HG03135 (cell line): ENCODE results near the gene POLR2J.
A peak's percentile ranks its signal among the peaks of the same experiment; 100 is the strongest.
"Not testable (repeated sequence)": the region's sequence is repeated elsewhere in the genome, so short reads cannot be mapped to it uniquely, and the experiment has no call there.

Experiments
- ATAC-seq: cut with Tn5 transposase; IDR thresholded peaks from one replicate; pipeline ENCODE4 v1.9.1; 2021; ENCODE audit warnings: mild to moderate bottlenecking, moderate library complexity; ENCODE audit not compliant: unreplicated experiment

The POLR2J gene

GRCh38 chr7:102467581-102468477, 10.9 kb downstream of the POLR2J start:
- no peak for ATAC-seq

DNA sequence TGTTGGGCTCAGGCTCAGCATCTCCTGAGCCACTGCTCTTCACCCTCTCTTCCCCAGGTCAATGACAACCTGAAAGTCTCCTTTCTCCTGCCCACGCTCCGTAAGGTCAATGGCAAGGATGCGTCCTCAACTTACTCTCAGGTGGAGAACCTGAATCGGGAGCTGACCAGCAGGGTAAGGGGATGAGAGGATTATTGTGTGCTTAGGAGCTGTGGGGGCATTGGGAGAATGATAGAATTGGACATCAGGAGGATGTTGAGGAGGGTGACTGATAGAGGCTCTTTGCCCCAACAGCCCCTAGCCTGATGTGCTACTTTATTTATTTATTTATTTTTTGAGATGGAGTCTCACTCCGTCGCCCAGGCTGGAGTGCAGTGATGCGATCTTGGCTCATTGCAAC, 12.6 kb downstream of the POLR2J start:
- no peak for ATAC-seq

DNA sequence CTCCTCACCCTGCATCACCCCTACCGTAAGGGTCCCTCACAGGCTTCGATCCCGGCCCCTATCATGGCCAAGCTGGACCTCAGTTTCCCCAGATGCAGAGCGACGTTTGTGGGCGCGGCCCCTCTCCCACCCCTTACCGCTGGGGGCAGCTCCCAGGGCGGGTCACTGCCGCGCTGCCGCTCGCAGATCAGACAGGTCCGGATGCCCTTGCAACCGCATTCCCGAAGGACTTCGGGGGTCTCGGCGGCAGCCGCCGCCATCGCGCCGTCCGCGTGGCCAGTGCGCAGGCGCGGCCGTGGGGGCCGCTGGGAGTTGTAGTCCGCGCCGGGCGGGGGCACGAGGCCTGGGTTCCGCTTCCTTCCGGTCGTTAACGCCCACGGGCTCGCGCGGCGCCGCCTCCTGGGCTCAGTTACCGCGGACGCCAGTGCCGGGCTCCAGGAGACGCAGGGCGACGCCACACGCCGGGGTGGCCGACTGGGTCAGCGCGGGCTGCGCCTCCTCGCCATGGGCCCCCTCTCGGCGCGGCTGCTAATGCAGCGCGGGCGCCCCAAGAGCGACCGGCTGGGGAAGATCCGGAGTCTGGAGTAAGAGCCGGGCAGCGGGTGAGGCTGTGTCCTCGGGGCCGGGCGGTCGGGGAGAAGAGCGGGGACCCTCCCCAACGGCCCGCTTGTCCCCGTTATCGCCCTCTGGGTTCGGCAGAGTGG, 14.0 kb downstream of the POLR2J start, which contains the start of the genes ALKBH4 and LRWD1:
Gene ALKBH4, minus strand, starts transcription at position 287 of the 704 bp plus-strand sequence. Its CDS starts 27 bp downstream, at position 260.
Gene LRWD1, plus strand, starts transcription at position 408 of the 704 bp plus-strand sequence. Its CDS starts 97 bp downstream, at position 505.
- ATAC-seq = peak; percentile 84

DNA sequence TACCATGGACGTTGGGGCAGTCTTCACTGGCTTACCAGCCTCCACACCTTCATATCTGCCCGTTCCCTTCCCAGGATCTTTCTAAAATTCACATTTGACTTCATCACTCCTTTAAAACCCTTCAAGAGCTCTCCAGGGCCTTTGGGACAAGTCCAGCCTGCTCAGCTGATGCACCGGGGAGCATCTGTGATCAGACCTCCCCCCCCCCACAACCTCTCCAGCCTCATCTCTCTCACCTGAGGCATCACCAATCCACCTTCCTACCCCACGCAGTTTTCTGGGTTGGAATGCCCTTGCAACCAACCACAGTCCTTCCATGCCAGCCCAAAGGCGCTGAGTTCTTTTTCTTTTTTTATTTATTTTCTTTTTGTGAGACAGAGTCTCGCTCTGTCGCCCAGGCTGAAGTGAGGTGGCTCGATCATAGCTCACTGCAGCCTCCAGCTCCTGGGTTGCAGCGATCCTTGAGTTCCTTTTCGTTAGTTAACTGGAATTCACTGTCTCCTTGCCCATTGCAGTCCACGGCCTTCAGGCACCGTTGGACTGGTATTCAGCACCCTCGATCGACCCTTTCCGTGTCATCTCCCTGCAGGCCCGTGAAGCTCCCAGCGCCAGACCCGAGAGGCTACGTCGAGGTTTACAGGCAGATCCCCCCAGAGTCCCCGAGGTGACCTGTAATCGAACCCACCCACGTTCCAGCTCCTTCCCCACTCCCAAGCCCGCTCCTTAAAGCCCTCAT, 14.7 kb downstream of the POLR2J start:
- ATAC-seq = no peak

DNA sequence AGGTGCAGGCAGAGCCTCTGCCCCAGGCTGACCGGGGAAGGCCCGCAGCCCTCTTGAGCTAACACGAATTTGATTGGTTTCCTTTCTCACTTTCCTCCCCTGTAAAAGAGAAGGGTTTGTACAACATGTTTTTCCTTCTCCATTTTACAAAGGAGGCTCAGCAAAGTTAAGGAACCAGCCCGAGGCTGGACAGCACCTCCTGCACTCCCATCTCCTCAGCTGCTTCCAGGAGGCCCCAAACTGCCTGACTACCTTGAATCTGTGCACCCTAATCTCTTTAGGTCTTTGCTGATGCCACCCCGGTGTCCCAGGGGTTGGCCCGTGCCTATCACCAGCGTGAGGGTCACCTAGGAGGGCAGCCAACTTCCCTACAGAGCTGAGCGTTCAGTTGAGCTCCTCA, 18.3 kb downstream of the POLR2J start:
- ATAC-seq = no peak

- no peak for ATAC-seq
Measured at GRCh38 chr7:102459221-102459844, 19.4 kb downstream of the POLR2J start.

DNA sequence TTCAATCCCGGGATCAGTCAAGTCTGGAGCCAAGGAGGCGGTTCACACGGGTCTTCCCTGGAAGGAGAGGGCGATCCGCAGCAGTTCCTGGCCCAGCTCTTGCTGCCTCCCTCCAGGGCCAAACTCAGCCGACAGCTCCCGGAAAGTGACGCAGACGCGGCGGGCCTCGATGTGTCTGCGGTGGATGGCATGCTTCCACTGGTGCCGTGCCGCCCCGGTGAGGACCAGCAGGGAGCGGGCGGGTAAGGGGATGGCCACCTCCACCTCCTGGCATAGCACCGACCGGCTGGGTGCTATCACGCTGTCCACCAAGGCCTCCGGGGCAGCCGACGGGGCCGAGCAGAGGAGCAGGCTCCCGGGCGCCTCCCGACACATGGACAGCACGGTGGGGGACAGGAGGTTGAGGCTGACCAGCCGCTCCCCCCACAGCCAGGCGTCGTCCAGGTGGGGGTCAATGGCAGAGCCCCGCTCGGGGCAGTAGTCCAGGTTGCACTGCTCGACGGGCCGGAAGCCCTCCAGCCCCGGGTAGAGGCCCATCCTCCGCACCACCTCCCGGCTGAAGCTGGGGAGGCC, 21.3 kb downstream of the POLR2J start:
- no peak for ATAC-seq

DNA sequence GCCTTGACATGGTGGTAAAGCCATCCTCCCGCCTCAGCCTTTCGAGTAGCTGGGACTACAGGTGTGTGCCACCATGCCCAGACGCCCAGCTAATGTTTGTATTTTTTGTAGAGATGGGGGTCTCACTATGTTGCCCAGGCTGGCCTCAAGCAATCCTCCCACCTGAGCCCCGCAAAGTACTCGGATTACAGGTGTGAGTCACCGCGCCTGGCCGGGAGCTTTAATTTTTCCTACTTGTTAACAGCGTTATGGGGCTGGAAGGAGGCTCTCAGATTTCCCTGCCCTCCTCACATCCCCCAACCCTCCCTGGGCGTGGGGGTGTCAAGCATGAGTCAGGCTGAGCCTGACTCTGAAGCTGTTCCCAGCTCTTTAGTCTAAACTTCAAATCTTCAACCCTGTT, 22.4 kb downstream of the POLR2J start:
- ATAC-seq = no peak

DNA sequence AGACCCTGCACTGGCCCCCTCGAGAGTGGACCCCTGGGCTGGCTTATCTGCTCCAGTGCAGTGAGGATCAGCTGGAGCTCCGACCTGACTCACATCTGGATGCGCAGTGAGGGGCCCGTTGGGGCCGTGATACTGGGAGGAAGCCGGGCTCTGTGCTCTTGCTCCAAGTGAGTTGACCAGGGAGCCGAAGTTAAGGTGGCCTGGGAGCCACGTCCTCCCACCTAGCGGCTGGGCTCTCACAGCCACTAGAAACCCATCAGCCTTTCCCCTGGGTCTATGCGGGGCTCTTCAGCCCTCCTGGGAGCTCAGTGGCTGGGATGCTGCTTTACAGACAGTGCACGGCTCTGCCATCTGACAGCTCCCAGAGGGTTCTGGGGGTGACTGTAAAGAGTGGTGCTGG, 23.1 kb downstream of the POLR2J start:
- no peak for ATAC-seq

DNA sequence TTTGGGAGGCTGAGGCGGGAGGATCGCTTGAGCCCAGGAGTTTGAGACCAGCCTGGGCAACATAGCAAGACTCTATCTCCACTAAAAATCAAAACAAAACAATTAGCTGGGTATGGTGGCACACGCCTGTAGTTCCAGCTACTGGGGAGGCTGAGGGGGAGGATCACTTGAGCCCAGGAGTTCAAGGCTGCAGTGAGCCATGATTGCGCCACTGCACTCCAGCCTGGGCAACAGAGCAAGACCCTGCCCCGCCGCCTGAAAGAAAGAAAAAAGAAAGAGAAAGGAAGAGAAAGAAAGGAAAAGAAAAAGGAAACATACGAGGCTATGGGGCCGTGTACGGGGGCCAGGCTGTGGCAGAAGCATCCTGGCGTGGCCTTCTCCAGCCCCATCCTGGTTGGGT, 23.8 kb downstream of the POLR2J start:
- not testable (repeated sequence) for ATAC-seq

- ATAC-seq = no peak
Measured at GRCh38 chr7:102454468-102454867, 24.3 kb downstream of the POLR2J start.

DNA sequence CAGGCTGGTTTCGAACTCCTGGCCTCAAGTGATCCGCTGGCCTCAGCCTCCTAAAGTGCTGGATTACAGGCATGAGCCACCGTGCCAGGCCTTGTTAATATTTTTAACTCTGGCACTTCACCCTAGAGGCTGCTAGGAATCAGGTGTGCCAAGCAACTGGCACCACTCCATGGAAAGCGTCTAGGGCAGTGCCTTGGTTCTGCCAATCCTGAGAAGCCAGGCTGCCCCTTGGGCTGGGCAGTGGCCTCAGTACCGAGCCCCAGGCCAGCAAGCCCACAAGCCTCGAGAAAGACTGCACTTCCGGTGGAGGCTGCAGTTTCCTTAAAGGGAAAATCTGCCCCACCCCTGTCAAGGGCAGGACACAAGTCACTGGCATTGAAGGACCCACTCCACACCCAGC, 25.4 kb downstream of the POLR2J start:
- ATAC-seq = no peak

DNA sequence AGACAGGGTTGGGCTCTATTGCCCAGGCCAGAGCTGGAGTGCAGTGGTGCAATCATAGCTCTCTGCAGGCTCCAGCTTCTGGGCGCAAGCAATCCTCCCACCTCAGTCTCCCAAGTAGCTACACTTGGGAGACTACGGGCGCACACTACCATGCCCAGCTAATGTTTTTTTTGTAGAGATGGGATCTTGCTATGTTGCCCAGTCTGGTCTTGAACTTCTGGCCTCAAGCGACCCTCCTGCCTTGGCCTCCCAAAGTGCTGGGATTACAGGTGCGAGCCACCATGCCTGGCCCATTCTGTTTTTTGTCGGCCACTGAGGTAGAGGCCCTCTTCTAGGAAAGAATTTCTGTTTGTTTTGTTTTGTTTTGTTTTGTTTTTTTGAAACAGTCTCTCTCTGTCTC, 26.3 kb downstream of the POLR2J start:
- no peak for ATAC-seq

DNA sequence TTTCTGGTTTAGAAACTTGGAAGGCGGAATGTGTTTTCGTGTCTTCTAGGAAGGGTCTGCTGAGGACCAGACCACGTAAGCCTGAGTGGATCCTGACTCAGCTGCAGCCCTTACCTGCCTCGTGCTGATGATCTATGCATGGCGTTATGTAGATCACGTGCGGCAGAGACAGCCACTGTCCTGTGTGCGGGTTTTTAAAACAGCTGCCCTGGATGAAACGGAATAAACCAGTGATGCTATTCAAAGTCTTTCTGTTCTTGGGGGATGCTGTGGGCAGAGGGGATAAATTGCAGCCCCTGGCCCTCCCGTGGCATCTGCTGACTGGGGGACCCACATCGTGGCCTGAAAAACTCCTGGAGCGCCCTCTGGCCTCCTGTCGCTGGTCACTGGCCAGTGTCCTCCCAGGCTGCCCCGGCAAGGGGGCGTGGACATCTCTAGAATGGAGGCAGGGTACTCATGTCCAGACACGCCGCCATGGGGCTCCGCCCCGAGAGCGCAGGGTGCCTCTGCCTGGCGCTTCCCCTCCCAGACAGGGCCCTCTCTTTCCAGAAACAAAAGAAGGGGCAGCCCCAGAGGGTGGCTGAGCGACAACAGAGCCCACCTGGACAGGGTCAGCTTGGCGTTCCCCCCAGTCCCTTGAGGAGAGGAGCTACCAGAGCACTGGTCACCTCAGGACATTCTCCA, 27.2 kb downstream of the POLR2J start:
- ATAC-seq = no peak

- no peak for ATAC-seq
Measured at GRCh38 chr7:102450242-102450641, 28.5 kb downstream of the POLR2J start.

DNA sequence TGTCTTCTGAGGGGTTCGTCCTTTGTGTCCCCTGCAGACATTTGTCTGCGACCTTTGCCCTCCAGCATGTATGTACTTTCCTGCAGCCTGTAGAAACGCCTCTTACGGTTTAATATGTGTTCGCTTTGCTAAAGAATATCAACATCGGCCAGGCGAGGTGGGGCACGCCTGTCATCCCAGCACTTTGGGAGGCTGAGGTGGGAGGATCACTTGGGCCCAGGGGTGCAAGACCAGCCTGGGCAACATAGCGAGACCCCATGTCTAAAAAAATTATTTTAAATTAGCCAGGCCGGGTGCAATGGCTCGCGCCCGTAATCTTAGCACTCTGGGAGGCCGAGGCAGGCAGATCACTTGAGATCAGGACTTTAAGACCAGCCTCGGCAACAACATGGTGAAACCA, 29.6 kb downstream of the POLR2J start:
- no peak for ATAC-seq

DNA sequence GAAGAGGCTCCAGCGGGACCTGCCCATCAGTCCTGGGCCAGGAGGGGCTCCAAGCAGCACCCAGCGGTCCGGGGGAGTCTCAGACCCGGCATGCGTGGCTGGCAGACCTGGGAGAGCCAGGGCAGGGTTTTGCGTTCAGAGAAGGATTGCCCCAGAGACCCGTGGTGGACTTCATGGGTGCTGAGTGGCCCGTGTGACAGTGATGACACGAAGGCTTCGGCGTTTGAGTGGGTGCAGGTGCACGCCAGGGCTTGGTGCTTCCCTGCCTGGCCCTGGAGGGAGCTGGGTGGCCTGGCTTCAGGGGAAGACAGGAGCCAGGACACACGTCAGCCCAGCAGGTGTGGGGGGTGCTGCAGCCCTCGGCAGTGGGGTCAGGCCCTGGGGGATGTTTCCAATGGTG, 31.4 kb downstream of the POLR2J start:
- no peak for ATAC-seq

- ATAC-seq = no peak
Measured at GRCh38 chr7:102446387-102447156, 32.1 kb downstream of the POLR2J start.

GRCh38 chr7:102445674-102446071, 33.0 kb downstream of the POLR2J start:
- no peak for ATAC-seq
